Hepatocyte (in vitro differentiated cells): Measurements from ENCODE around the gene EPAS1. TPM values are rescaled to one million over a fixed set of nuclear protein-coding genes. Genes with fewer than 3 reads are reported as not detected.

ENCODE experiments used
- DNase-seq: peaks from one replicate; pipeline ENCODE4 v3.0.0-alpha.2; 2016; ENCODE audit warnings: low spot score
- H2AFZ ChIP-seq: fragments of 200-600 bp; sonication (generic); 2 replicates; pipeline ENCODE4 v1.6.0; 2016; ENCODE audit warnings: antibody characterized with exemption, mild to moderate bottlenecking
- H3K27ac ChIP-seq: fragments of 200-600 bp; sonication (generic); 2 replicates; pipeline ENCODE4 v1.5.1; 2016; ENCODE audit warnings: mild to moderate bottlenecking
- H3K27me3 ChIP-seq: fragments of 200-600 bp; sonication (generic); 2 replicates; pipeline ENCODE4 v1.6.1; 2016
- H3K36me3 ChIP-seq: fragments of 200-600 bp; sonication (generic); replicated peaks from 2 replicates; pipeline ENCODE4 v1.5.1; 2016; ENCODE audit warnings: low read depth; ENCODE audit not compliant: insufficient read depth
- H3K4me1 ChIP-seq: fragments of 200-600 bp; sonication (generic); 2 replicates; pipeline ENCODE4 v1.5.1; 2016; ENCODE audit warnings: mild to moderate bottlenecking, moderate library complexity; ENCODE audit not compliant: insufficient read depth
- H3K4me2 ChIP-seq: fragments of 200-600 bp; sonication (generic); 2 replicates; pipeline ENCODE4 v1.6.0; 2016
- H3K4me3 ChIP-seq: fragments of 200-600 bp; sonication (generic); 2 replicates; pipeline ENCODE4 v1.5.1; 2016; ENCODE audit warnings: mild to moderate bottlenecking
- H3K79me2 ChIP-seq: fragments of 200-600 bp; sonication (generic); 2 replicates; pipeline ENCODE4 v1.6.0; 2017; ENCODE audit warnings: mild to moderate bottlenecking
- H3K9me2 ChIP-seq: fragments of 200-600 bp; sonication (generic); replicated peaks from 2 replicates; pipeline ENCODE4 v1.6.0; 2017; ENCODE audit warnings: mild to moderate bottlenecking; ENCODE audit not compliant: insufficient read depth
- H3K9me3 ChIP-seq: fragments of 200-600 bp; sonication (generic); 2 replicates; pipeline ENCODE4 v1.5.1; 2016; ENCODE audit warnings: low read depth, mild to moderate bottlenecking
- H4K20me1 ChIP-seq: fragments of 200-600 bp; sonication (generic); 2 replicates; pipeline ENCODE4 v1.6.0; 2016; ENCODE audit warnings: mild to moderate bottlenecking; ENCODE audit not compliant: insufficient read depth, poor library complexity, severe bottlenecking
- EZH2 ChIP-seq: fragments of 200-600 bp; sonication (generic); IDR thresholded peaks from 2 replicates; pipeline ENCODE4 v1.6.1; 2016; ENCODE audit warnings: antibody characterized with exemption, mild to moderate bottlenecking, borderline replicate concordance
- EZH2phosphoT487 ChIP-seq: fragments of 200-600 bp; sonication (generic); IDR thresholded peaks from one replicate; pipeline ENCODE4 v1.6.1; 2018; ENCODE audit warnings: antibody characterized with exemption, mild to moderate bottlenecking, low read depth, moderate library complexity; ENCODE audit not compliant: unreplicated experiment, severe bottlenecking
- WGBS: methylation state at CpG from one replicate; pipeline ENCODE4 v1.1.6; 2016; ENCODE audit warnings: low lambda C conversion rate; ENCODE audit errors: missing lambda C conversion rate; 5-methylcytosine and 5-hydroxymethylcytosine counted together
- polyA plus RNA-seq: library from polyadenylated mRNA; unstranded; fragments of >200 nt; fragmentation: Nextera tagmentation; extraction: Ambion mirVana; gene quantifications from 2 replicates; pipeline ENCODE4 v1.2.1, GENCODE V29; 2016
- total RNA-seq: library from RNA; depleted of rRNA; stranded (reverse); fragments of >200 nt; gene quantifications from 2 replicates; pipeline ENCODE4 v1.2.3, GENCODE V29; 2014
- TF ChIP-seq, protein P1 (sequence below): fragments of 200-600 bp; sonication (generic); IDR thresholded peaks from 2 replicates; pipeline ENCODE4 v1.5.1; 2016; ENCODE audit warnings: antibody characterized with exemption, mild to moderate bottlenecking; ENCODE audit not compliant: poor library complexity

The EPAS1 gene
- total and polyA plus RNA-seq, 2 experiments from 2014 or later: 112 to 115 TPM

DNA sequence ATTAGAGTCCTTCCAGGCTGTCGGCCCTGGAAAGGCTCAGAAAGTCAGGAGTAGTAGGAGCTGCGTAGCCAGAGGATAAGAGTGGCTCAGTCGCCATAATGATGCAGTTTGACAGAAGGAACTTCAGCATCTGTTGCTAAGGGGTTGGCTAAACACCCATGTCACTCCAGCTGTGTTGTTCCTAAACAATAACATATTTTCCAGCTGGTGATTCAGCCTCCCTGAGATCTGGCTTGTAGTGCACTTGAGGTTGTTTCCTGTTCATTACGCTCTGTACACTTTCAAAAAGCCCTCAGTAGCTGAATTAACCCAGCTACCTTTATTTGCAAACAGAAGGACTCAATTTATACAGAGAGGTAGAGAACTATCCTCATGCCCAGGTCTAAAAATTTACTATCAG, 39.7 kb upstream of the EPAS1 start:
- Histone ChIP-seq H3K27me3 (no peaks in the 10 kb centered on the region), H3K9me2 (no peaks in the 10 kb centered on the region), H3K27ac (no peak overlapping the region), H3K9me3 (no peaks in the 10 kb centered on the region), H4K20me1 (no peaks in the 10 kb centered on the region), H2AFZ (no peak overlapping the region), H3K4me2 (no peak overlapping the region), H3K4me1 (peaks cover 12% of the 10 kb centered on the region), H3K79me2 (no peaks in the 10 kb centered on the region), H3K4me3 (no peak overlapping the region), H3K36me3 (no peaks in the 10 kb centered on the region)
- TF ChIP-seq EZH2 (no peak), EZH2phosphoT487 (no peak)
- TF ChIP-seq, protein P1, sequence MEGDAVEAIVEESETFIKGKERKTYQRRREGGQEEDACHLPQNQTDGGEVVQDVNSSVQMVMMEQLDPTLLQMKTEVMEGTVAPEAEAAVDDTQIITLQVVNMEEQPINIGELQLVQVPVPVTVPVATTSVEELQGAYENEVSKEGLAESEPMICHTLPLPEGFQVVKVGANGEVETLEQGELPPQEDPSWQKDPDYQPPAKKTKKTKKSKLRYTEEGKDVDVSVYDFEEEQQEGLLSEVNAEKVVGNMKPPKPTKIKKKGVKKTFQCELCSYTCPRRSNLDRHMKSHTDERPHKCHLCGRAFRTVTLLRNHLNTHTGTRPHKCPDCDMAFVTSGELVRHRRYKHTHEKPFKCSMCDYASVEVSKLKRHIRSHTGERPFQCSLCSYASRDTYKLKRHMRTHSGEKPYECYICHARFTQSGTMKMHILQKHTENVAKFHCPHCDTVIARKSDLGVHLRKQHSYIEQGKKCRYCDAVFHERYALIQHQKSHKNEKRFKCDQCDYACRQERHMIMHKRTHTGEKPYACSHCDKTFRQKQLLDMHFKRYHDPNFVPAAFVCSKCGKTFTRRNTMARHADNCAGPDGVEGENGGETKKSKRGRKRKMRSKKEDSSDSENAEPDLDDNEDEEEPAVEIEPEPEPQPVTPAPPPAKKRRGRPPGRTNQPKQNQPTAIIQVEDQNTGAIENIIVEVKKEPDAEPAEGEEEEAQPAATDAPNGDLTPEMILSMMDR: no peak
- WGBS: 42% methylated on average over 4 of the region's 4 CpGs
- DNase-seq: no peak

DNA sequence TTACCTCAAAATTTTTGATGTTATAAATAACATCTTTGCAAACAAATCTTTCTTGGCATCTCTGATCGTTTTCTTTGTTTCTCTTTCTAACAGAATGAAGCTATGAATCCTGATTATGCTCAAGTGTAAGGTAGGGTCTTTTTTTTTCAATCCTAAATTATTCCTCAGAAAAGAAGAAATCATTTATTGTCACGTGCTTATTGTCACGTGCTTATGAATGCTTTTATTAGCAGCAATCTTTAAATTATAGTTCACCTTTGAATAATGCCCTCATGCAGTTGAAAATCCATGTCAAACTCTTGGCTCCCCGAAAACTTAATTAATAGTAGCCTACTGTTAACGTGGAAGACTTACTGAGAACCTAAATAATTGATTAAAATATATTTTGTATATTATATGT, 39.2 kb upstream of the EPAS1 start:
- DNase-seq: no peak
- Histone ChIP-seq H3K9me2 (no peaks in the 10 kb centered on the region), H3K36me3 (no peaks in the 10 kb centered on the region), H3K4me3 (no peak overlapping the region), H3K27ac (no peak overlapping the region), H3K9me3 (no peaks in the 10 kb centered on the region), H3K79me2 (no peaks in the 10 kb centered on the region), H3K27me3 (no peaks in the 10 kb centered on the region), H3K4me2 (no peak overlapping the region), H3K4me1 (peaks cover 8% of the 10 kb centered on the region), H4K20me1 (no peaks in the 10 kb centered on the region), H2AFZ (no peak overlapping the region)
- TF ChIP-seq EZH2phosphoT487: no peak
- TF ChIP-seq, protein P1: no peak
- no peak for TF ChIP-seq EZH2
- WGBS: 89% methylated on average over 5 of the region's 5 CpGs

DNA sequence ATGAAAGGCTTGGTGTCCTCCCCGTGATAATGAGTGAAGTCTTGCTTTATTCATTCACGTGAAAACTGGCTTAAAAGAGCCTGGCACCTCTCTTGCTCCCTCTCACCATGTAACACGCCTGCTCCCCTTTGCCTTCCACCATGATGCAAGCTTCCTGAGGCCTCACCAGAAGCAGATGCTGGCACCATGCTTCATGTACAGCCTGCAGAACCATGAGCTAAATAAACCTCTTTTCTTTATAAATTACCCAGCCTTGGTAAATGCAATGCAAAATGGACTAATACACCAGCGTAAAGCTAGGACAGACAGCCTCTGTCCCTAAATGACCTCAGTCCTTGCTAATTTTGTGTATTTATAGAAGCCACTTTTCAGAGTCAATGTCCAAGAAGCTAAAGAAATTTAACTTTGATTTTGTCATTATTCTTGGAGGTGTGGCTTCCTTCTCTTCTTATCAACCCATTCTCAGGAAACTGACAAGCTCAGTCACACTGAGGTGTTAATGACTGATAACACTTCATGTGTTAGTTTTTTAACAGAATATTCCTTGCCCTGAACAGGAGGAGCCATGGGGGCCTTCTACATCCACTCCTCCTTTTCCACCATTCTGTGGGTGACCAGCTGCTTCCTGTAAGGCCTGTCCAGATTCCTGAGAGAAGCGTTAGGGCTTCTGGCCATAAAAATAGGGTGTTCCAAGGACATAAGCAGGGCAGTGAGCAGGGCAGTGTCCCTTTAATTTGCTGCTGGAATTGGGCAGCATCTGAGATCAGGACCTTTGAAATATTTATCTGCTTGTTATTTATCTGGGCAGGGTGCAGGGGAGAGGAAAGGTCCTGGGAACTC, 38.0 kb upstream of the EPAS1 start:
- H3K4me1 ChIP-seq: no peaks in the 10 kb centered on the region
- H3K9me2 ChIP-seq: no peaks in the 10 kb centered on the region
- DNase-seq: no peak
- 84% methylated on average over 5 of the region's 5 CpGs for WGBS
- H2AFZ ChIP-seq: no peak overlapping the region
- H3K36me3 ChIP-seq: no peaks in the 10 kb centered on the region
- TF ChIP-seq EZH2phosphoT487 (no peak), EZH2 (no peak)
- TF ChIP-seq, protein P1: no peak
- H3K27ac ChIP-seq: no peak overlapping the region
- no peaks in the 10 kb centered on the region for H3K79me2 ChIP-seq
- no peaks in the 10 kb centered on the region for H3K9me3 ChIP-seq
- no peak overlapping the region for H3K4me3 ChIP-seq
- no peaks in the 10 kb centered on the region for H3K27me3 ChIP-seq
- no peak overlapping the region for H3K4me2 ChIP-seq
- H4K20me1 ChIP-seq: no peaks in the 10 kb centered on the region
